ENCODE measurements around the gene TBC1D12. TPM values are rescaled to one million over a fixed set of nuclear protein-coding genes. Genes with fewer than 3 reads are reported as not detected.

TBC1D12 gene
- total RNA-seq, 1 donor from 2014 or later, result 4.6 TPM

Other genes starting within 250 kb of the TBC1D12 start
- gene NOC3L, start 39.6 kb upstream of the TBC1D12 start, total RNA-seq, result 8.1 TPM
- 2.3 TPM for gene HELLS, start 143.2 kb downstream of the TBC1D12 start, total RNA-seq

Measured in Right ventricle myocardium inferior (tissue), 1 donor.